SU-DHL-6 (cell line): Measurements from ENCODE around the gene ZNF548.

Source experiments
- CTCF ChIP-seq: fragments of 200-600 bp; sonication (generic); IDR thresholded peaks from one replicate; pipeline ENCODE4 v1.5.1; 2017; ENCODE audit warnings: antibody characterized with exemption, mild to moderate bottlenecking, low read length, moderate library complexity; ENCODE audit not compliant: insufficient read depth, poor library complexity, severe bottlenecking
- EZH2phosphoT487 ChIP-seq: fragments of 200-600 bp; sonication (generic), shearing (Covaris generic); conservative IDR thresholded peaks from 2 replicates; pipeline ENCODE4 v1.6.1; 2018; ENCODE audit warnings: mild to moderate bottlenecking, antibody characterized with exemption, low read length, moderate library complexity, mixed read lengths

GRCh38 chr19:57342582-57342981, 47.1 kb upstream of the ZNF548 start:
- TF ChIP-seq CTCF (no peak), EZH2phosphoT487 (no peak)
